ENCODE data around the gene INAFM1.

- TF ChIP-seq CTCF (IDR thresholded peaks at IDR 0.05) (no peak), POLR2A (IDR thresholded peaks at IDR 0.05) (no peak)
Observed at GRCh38 chr19:47313754-47314295, 39.1 kb downstream of the INAFM1 start.

Data from thyroid gland (tissue), 4 donors.